T follicular helper cell (primary cell): ENCODE results near the gene AACS.
"Not testable (repeated sequence)": the region's sequence is repeated elsewhere in the genome, so short reads cannot be mapped to it uniquely, and the experiment has no call there.

Experiments used
- DNase-seq: peaks from one replicate; pipeline ENCODE4 v3.0.0-alpha.2; 2020; ENCODE audit warnings: low read depth

Gene AACS

DNA sequence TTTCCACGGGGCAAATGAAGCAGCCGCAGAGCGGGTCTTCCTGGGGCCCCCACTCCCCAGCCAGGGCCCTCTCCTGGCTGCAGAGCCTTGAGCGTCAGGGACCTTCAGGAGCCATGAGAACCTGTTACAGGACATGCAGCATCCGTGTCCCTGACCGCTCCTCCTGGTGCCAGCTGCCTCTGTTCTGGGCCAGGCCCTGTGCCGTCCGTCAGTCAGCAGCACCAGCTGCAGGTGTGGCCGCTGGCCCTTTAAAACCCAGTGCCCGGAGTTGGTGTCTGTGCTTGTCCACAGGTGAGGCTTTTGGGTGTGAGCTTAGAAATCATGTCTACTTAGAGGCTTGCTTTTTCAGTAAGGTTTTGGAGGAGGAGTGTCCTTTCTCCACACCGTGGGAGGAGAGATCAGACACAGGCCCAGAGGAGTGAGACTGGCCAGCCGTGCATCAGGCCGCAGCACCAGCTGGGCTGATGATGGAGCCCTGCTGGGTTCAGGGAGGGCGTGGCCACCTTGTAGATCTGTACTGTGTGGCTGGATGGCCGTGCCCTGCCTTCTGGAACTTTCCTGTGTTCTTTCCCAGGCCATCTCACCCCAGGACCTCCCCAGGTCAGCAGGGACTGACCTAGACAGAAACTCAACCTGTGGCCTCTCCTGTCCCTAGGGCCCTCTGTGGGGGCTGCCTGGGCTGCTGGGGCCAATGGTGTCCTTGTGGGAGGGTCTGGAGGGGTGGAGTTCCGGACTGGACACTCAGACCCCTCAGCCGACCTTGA is 27.1 kb downstream of the AACS start:
- DNase-seq: no peak

DNA sequence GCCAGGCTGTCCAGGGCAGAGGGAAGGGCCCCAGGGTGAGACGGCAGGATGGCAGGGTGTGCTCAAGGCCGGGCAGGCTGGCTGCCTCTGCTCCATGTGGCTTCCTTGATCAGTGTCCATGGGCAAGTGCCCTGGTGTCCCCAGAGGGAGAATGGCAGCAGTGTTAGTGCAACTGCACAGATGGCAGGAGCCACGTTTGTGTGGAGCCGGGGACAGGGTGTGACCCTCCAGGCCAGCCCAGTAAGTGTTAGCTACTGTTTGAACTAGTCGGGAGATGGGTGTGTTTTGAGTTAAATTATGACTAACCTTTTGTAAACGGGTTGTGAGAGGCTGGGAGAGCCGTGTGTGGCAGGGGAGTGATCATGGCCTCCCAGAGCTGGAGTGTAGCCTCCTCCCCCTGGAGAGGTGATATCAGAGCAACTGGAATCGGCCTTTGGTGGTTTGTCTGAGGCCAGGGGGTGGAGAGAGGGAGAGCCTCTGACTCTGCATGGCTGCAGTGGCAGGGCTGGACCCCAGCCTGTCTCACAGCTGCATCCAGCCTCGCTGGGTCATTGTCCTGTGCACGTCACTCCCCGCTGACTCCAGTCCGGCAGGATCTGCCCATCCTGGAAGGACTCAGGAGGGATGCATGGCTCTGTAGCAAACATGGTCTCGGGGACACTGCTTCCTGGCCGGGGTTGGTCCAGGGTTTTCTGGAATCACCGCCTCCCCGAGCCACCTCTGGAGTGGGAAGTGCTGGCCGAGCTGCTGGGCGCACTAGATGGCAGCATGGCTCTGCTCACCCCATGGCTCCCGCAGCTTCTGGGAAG is 27.8 kb downstream of the AACS start:
- DNase-seq: no peak

GRCh38 chr12:125093681-125094330 is 28.6 kb downstream of the AACS start:
- no peak for DNase-seq

- no peak for DNase-seq
These were observed 31.7 kb downstream of the AACS start for GRCh38 chr12:125096894-125097293.

GRCh38 chr12:125097427-125097826 is 32.2 kb downstream of the AACS start:
- DNase-seq: no peak

DNA sequence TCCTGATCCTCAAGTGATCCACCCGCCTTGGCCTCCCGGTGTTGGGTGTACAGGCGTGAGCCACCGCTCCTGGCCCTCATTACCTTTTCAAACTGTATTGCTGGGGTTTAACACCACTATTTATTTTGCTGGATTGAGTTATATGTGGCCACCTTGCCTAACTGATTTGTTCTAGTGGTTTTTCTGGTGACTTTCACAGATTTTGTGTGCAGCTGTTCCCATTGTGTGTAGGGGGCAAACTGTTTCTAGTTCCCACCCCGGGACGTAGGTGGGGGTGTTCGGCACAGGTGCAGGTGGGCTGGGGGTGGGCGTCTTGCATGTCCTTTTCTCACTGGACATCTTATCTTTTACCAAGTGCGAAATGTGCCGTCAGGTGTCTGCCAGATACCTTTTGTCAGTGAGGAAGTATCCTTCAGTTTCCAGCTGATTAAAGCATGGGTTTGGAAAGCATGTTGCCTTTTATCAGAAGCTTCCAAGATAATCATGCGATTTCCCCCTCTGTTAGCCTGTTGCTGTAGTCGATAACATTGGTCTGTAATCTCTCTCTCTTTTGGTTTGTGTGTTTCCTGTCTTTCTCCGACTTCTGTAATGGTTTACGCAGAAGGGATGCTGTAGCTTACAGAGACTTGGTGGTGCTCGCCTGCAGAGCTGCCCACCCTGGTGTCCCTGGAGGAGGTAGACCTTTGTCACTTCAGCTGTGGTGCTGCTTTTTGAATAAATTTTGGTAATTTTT is 33.6 kb downstream of the AACS start:
- DNase-seq: no peak

- no peak for DNase-seq
These were observed 34.2 kb downstream of the AACS start for GRCh38 chr12:125099409-125099782.

GRCh38 chr12:125100551-125101434 is 35.6 kb downstream of the AACS start:
- no peak for DNase-seq

GRCh38 chr12:125104982-125105381 is 39.7 kb downstream of the AACS start:
- no peak for DNase-seq

DNA sequence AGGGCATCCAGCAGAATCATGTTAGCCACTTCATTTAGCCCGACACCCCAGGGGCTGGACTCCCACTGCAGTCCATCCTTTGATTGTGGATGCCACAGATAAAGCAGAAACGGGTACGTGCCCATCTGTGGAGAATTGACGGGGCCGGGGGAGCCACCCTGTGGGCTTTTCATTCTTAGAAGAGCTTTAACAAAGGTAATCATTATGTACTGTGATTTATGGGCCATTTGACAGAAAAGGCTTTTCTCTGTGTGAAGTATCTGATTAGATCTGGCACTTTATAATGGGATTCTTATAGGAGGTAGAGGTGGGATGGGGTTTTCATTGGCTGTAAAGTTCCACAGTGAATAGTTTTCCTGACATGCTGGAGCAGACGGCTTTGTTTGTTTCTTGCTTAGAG is 40.4 kb downstream of the AACS start:
- no peak for DNase-seq

DNA sequence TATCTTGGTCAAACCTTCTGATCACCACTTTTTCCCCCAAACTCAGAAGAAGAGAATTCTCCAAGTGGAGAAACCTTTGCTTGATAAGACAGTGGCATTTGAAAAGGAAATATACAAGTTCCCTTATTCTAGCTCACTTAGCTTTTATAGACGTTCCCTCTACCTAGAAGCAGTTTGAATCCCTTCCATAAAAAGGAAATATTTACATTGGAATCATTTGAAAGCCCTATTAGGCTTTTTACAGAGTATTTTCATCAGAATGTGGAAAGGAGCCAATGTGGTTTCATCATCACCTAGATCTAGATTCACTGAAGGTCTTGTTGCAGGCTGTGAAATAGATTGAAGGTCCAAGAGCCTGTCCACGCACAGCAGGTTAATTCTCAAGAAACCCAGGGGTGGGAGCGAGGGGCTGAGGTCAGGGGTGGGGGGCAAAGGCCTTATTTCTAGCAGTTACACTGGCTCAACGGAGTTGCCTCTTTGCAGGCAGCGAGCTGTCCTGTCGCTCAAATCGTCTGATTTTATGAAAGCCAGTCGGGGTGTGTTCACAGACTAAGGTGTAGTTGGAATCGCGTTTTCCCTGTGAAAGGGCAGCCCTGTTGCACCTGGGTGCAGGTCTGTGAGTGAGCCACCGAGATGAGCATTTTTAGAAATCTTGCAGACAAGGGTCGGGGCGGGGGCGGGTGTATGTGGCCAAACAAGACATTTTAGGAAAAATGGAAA is 45.6 kb downstream of the AACS start:
- no peak for DNase-seq

DNA sequence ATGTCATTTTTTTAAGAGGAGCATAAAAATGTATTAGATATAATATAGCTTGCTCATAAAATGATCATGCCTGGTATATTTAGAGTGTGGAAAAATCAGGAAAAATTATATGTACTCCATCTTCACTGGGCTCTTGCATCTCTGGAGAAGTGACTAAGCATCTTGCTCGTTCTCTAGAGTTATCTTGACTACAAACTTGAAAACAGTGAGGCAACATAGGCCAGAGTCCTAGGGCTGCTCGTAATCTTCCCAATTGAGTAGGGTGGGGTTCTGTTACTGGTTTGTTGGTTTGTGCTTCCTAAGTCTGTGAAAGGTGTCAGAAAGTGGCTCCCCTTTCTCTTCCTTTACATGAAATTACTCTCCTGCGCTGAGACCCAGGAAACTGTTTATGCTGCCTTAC is 46.2 kb downstream of the AACS start:
- no peak for DNase-seq

GRCh38 chr12:125112614-125113013 is 47.4 kb downstream of the AACS start:
- not testable (repeated sequence) for DNase-seq

DNA sequence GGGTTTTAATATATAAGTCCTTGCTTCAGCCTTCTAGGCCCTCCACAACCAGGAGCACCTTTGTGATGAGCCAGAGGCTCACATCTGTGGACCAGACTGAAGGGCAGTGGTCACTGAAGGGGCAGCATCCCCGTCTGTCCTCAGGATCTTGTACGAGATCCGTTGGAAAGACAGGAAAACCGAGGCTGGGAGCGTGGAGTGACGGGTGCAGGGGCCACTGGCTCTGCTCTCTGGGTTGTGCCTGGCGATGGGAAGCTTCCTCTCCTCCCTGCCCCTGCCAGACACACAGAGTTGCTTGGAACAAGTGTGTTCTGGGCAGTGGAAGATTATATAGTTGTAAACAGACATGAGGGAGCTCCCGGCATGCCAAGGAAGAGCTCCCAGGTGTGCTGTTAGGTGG is 48.0 kb downstream of the AACS start:
- no peak for DNase-seq

GRCh38 chr12:125113789-125114188 is 48.6 kb downstream of the AACS start:
- no peak for DNase-seq

- no peak for DNase-seq
These were observed 49.3 kb downstream of the AACS start for GRCh38 chr12:125114365-125115141.

DNA sequence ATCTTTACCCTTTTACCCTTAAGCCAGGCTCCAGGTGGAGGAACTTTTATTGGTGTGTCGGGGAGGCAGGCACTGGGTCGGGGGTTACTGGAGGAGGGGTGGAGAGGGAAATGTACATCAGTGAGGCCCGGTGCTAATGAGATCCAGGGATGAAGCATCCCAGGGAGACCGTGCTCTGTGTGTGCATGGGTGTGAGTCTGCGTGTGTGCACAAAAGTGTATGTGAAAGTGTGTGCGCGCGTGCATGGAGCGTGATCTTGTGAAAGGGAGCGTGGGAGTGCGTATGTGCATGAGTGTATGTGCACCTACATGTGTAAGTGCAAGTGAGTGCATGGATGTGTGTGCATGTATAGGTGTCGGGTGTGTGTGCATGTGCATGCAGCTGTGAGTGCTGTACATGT is 55.3 kb downstream of the AACS start:
- no peak for DNase-seq

DNA sequence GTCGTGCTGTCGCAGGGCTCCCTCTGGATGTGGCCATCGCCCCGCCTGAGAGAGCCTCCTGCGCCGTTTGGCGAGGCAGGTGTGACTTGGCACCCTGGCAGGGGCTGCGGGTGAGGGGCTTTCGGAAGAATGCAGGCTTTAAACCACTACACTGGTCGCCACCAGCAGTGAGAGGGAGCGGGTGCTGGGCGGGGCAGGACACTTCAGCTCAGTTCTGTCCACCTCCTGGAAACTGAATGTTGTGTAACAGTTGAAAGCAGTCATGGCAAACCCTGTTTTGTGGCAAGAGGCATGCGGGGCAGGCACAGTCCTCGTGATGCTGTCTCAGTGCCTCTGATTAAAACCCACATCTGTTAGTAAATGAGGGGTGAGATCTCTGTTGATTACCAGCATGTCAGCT is 55.9 kb downstream of the AACS start:
- no peak for DNase-seq

GRCh38 chr12:125122668-125123067 is 57.4 kb downstream of the AACS start:
- DNase-seq: no peak
